ENCODE results near the gene PRDM5.

The PRDM5 gene

DNA sequence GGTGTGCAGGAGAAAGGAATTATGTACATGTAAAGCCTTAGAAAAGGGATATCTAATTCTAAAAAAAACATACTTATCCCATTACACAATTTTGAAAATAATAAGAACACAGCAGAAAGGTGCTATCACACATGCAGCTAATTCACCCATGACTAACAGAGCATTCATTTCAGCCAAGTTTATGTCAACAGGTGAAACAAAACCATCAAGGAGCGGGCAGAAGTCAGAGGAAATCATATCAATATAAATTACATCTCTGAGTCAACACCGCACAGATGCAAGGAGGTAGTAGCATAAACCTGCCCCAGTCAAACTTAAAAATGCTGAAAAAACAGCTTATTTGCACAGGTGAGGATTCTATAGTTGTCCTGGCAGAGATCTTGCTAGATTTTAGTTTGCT is 197.9 kb downstream of the PRDM5 start:
- no peaks in the 10 kb centered on the region for H3K36me3 ChIP-seq
- no peak for DNase-seq
- peak overlapping the region; percentile 50 for H3K27ac ChIP-seq
- no peaks in the 10 kb centered on the region for H3K27me3 ChIP-seq (ENCODE audit: insufficient read depth, low read depth, severe bottlenecking)
- H3K4me3 ChIP-seq (ENCODE audit: low read depth, low read length): no peak overlapping the region
- no peaks in the 10 kb centered on the region for H3K9me3 ChIP-seq (ENCODE audit: severe bottlenecking)
- no peak for TF ChIP-seq CTCF (IDR thresholded peaks at IDR 0.05; ENCODE audit: low read depth, low read length)

- H3K4me3 ChIP-seq (ENCODE audit: low read depth, low read length): no peak overlapping the region
- H3K27me3 ChIP-seq (ENCODE audit: insufficient read depth, low read depth, severe bottlenecking): no peaks in the 10 kb centered on the region
- H3K27ac ChIP-seq: peak overlapping the region; percentile 50
- H3K36me3 ChIP-seq: no peaks in the 10 kb centered on the region
- H3K9me3 ChIP-seq (ENCODE audit: severe bottlenecking): no peaks in the 10 kb centered on the region
- TF ChIP-seq CTCF (IDR thresholded peaks at IDR 0.05; ENCODE audit: low read depth, low read length): no peak
- no peak for DNase-seq
Measured at GRCh38 chr4:120723986-120724385, 198.5 kb downstream of the PRDM5 start.

- Histone ChIP-seq H3K4me3 (ENCODE audit: low read depth, low read length) (no peak overlapping the region), H3K27me3 (ENCODE audit: insufficient read depth, low read depth, severe bottlenecking) (no peaks in the 10 kb centered on the region), H3K9me3 (ENCODE audit: severe bottlenecking) (no peaks in the 10 kb centered on the region), H3K36me3 (no peaks in the 10 kb centered on the region), H3K27ac (no peak overlapping the region; the same call in 1 of the 2 replicates)
- no peak for DNase-seq
- TF ChIP-seq CTCF (IDR thresholded peaks at IDR 0.05; ENCODE audit: low read depth, low read length): no peak
Measured at GRCh38 chr4:120723105-120723504, 199.4 kb downstream of the PRDM5 start.

- no peak for DNase-seq
- H3K27me3 ChIP-seq (ENCODE audit: insufficient read depth, low read depth, severe bottlenecking): no peaks in the 10 kb centered on the region
- H3K27ac ChIP-seq: no peak overlapping the region
- H3K4me3 ChIP-seq (ENCODE audit: low read depth, low read length): no peak overlapping the region
- no peaks in the 10 kb centered on the region for H3K36me3 ChIP-seq
- TF ChIP-seq CTCF (IDR thresholded peaks at IDR 0.05; ENCODE audit: low read depth, low read length): no peak
- H3K9me3 ChIP-seq (ENCODE audit: severe bottlenecking): no peaks in the 10 kb centered on the region
Measured at GRCh38 chr4:120722655-120723054, 199.9 kb downstream of the PRDM5 start.

DNA sequence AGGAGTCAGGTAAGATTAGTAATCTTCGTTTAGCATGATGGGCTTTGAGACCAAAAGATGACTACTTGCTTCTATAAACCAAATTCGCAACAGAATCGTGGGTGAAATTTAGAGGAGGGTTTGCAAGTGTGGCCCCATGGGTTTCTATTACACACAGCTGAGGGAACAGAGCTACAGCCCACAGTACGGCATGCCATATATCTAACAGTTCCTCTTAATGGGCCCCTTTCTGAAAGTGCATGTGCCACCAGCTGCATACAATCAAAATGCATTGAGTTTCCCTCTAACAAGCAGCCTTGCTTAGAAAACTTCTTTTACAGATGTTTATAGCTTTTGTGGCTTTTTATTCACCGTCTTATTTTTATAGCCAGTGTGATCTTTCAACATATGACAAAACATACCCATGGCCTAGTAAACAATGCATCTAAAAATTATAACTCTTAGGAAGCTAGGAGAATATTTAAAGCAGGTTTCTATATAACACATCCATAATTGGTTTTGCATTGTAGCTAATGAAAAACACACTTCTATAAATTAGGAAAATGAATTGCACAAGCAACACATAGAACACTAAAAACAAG is 202.1 kb downstream of the PRDM5 start:
- no peaks in the 10 kb centered on the region for H3K36me3 ChIP-seq
- no peaks in the 10 kb centered on the region for H3K9me3 ChIP-seq (ENCODE audit: severe bottlenecking)
- no peak for DNase-seq
- TF ChIP-seq CTCF (IDR thresholded peaks at IDR 0.05; ENCODE audit: low read depth, low read length): no peak
- no peak overlapping the region for H3K4me3 ChIP-seq (ENCODE audit: low read depth, low read length)
- H3K27me3 ChIP-seq (ENCODE audit: insufficient read depth, low read depth, severe bottlenecking): no peaks in the 10 kb centered on the region
- H3K27ac ChIP-seq: no peak overlapping the region

GRCh38 chr4:120718979-120719566 is 203.5 kb downstream of the PRDM5 start:
- H3K9me3 ChIP-seq (ENCODE audit: severe bottlenecking): no peaks in the 10 kb centered on the region
- no peak overlapping the region for H3K4me3 ChIP-seq (ENCODE audit: low read depth, low read length)
- H3K27ac ChIP-seq: no peak overlapping the region
- no peaks in the 10 kb centered on the region for H3K36me3 ChIP-seq
- peak; percentile 83 for TF ChIP-seq CTCF (IDR thresholded peaks at IDR 0.05; ENCODE audit: low read depth, low read length)
- no peaks in the 10 kb centered on the region for H3K27me3 ChIP-seq (ENCODE audit: insufficient read depth, low read depth, severe bottlenecking)
- DNase-seq: peak; percentile 54
